PC-3 (cell line): ENCODE measurements around the gene ATXN7L1. TPM values are rescaled to one million over a fixed set of nuclear protein-coding genes. Genes with fewer than 3 reads are reported as not detected.

Experiments used
- ATAC-seq: fragments of 200-7000 bp; cut with Tn5 transposase; 2 replicates; pipeline ENCODE4 v1.9.1; 2020; ENCODE audit warnings: mild to moderate bottlenecking, moderate library complexity
- BruUV-seq: library from RNA; stranded (reverse); fragments of 400-500 nt; replicated peaks from 2 replicates; lab custom pipeline; 2021; lab: Mats Ljungman, UMichigan
- CTCF ChIA-PET: fragments of 300-600 bp; sonication (Branson Sonifier 250); formaldehyde crosslinking; loops from one replicate; lab custom pipeline; 2022; ENCODE audit warnings: antibody characterized with exemption; lab: Charles Lee
- POLR2A ChIA-PET: fragments of 300-600 bp; sonication (Branson Sonifier 250); formaldehyde crosslinking; loops from one replicate; lab custom pipeline; 2022; ENCODE audit warnings: antibody characterized with exemption; ENCODE audit not compliant: unreplicated experiment; lab: Charles Lee
- DNase-seq: peaks from one replicate; pipeline ENCODE4 v3.0.0-alpha.2; 2015
- H2AFZ ChIP-seq: fragments of 300-600 bp; sonication (generic); 2 replicates; pipeline ENCODE4 v1.6.0; 2016; ENCODE audit warnings: antibody characterized with exemption, low read length
- H3F3A ChIP-seq: fragments of 300-600 bp; sonication (generic); one replicate; pipeline ENCODE4 v1.6.0; 2017; ENCODE audit warnings: antibody characterized with exemption, low read length, control low read depth, mild to moderate bottlenecking; ENCODE audit not compliant: unreplicated experiment
- H3K27ac ChIP-seq: fragments of 300-600 bp; sonication (generic); 2 replicates; pipeline ENCODE4 v1.5.1; 2016; ENCODE audit warnings: mild to moderate bottlenecking, low read length
- H3K27me3 ChIP-seq: fragments of 300-600 bp; sonication (generic); 2 replicates; pipeline ENCODE4 v1.6.1; 2016; ENCODE audit warnings: low read length, mixed read lengths
- H3K36me3 ChIP-seq: fragments of 300-600 bp; sonication (generic); 2 replicates; pipeline ENCODE4 v1.6.1; 2016; ENCODE audit warnings: low read depth, mixed run types, low read length, mixed read lengths
- H3K4me1 ChIP-seq: fragments of 300-600 bp; sonication (generic); 2 replicates; pipeline ENCODE4 v1.5.1; 2016; ENCODE audit warnings: low read length; ENCODE audit not compliant: insufficient read depth
- H3K4me2 ChIP-seq: fragments of 300-600 bp; sonication (generic); 2 replicates; pipeline ENCODE4 v1.6.0; 2016; ENCODE audit warnings: low read length
- H3K4me3 ChIP-seq: fragments of 300-600 bp; sonication (generic); 2 replicates; pipeline ENCODE4 v1.5.1; 2016; ENCODE audit warnings: mild to moderate bottlenecking, low read length, mixed read lengths
- H3K79me2 ChIP-seq: fragments of 300-600 bp; sonication (generic); 2 replicates; pipeline ENCODE4 v1.6.1; 2017; ENCODE audit warnings: low read length, mixed read lengths
- H3K9ac ChIP-seq: fragments of 300-600 bp; sonication (generic); 2 replicates; pipeline ENCODE4 v1.6.0; 2016; ENCODE audit warnings: mild to moderate bottlenecking, low read length
- H3K9me2 ChIP-seq: fragments of 300-600 bp; sonication (generic); replicated peaks from 2 replicates; pipeline ENCODE4 v1.6.1; 2016; ENCODE audit warnings: mixed run types, low read length, mixed read lengths
- H3K9me3 ChIP-seq: fragments of 300-600 bp; sonication (generic); 2 replicates; pipeline ENCODE4 v1.6.1; 2016; ENCODE audit warnings: low read length, mixed read lengths
- H4K20me1 ChIP-seq: fragments of 300-600 bp; sonication (generic); 2 replicates; pipeline ENCODE4 v1.6.1; 2016; ENCODE audit warnings: low read length, mixed read lengths
- EZH2 ChIP-seq: fragments of 300-600 bp; sonication (generic); IDR thresholded peaks from one replicate; pipeline ENCODE4 v1.6.1; 2017; ENCODE audit warnings: antibody characterized with exemption, mild to moderate bottlenecking, low read length; ENCODE audit not compliant: unreplicated experiment
- EZH2phosphoT487 ChIP-seq: fragments of 300-600 bp; sonication (generic); IDR thresholded peaks from 2 replicates; pipeline ENCODE4 v1.6.1; 2018; ENCODE audit warnings: mild to moderate bottlenecking, antibody characterized with exemption, low read length, borderline replicate concordance
- intact Hi-C: fragments of 100-400 bp; cut with micrococcal nuclease; formaldehyde crosslinking; loops from 2 replicates; pipeline ENCODE4 v1.9.0; 2023
- total RNA-seq: library from RNA; depleted of rRNA; stranded (reverse); fragments of >200 nt; gene quantifications from 2 replicates; pipeline ENCODE4 v1.2.3, GENCODE V29; 2014
- TF ChIP-seq, protein P1 (sequence below): fragments of 300-600 bp; sonication (generic); conservative IDR thresholded peaks from 2 replicates; pipeline ENCODE4 v1.5.1; 2017; ENCODE audit warnings: antibody characterized with exemption, low read depth, mild to moderate bottlenecking, low read length

ATXN7L1 gene
- total RNA-seq, 1 experiment from 2014 or later: 16.0 TPM

DNA sequence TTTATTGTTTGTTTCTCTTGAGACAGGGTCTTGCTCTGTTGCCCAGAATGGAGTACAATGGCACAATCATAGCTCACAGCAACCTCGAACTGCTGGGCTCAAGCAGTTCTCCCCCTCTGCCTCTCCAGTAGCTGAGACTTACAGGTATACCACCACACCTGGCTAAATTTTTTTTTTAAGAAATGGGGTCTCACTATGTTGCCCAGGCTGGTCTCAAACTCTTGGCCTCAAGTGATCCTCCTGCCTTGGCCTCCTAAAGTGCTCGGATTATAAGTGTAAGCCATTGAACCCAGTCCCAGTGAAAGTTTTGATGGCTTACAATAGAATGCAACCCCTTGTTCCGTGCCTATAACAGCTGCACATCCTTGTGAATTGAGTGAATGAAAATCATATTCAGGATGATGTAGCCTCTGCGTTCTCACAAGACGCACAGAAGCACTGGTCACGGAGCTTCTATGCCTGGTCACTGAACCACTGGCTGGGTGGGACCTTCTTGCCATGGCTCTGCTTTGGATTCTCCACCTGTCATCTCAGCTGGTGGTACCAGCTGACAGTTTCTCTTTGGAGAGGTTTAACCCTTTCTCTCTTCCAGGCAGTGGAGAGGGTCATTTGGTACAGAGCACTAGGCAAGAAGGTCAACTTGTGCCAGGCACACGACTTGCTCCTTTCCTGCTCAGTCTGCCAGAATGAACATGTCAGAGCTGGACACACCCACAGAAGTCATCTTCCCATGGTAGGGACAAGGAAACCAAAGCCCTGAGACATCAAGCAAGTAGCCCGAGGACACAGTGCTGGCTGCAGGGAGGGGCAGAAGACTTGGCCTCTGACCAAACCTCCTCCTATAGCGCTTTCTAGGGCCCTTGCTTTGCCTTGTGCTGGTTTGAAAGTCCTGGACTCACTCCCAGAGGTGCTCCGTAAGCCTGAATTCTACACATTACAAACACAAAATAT, 89.6 kb downstream of the ATXN7L1 start:
- peak; percentile 96 for DNase-seq
- Histone ChIP-seq H3K4me2 (peak overlapping the region; percentile 26), H3K9me3 (no peaks in the 10 kb centered on the region), H3K4me1 (peaks cover 56% of the 10 kb centered on the region), H3K4me3 (no peak overlapping the region), H3K79me2 (no peaks in the 10 kb centered on the region), H3K27ac (peak overlapping the region; percentile 61), H3K9me2 (no peaks in the 10 kb centered on the region), H3K27me3 (no peaks in the 10 kb centered on the region), H2AFZ (no peak overlapping the region), H3F3A (peaks cover 6% of the 10 kb centered on the region), H3K9ac (peak overlapping the region; percentile 26; the same call in 1 of the 2 replicates), H4K20me1 (no peaks in the 10 kb centered on the region), H3K36me3 (no peaks in the 10 kb centered on the region)
- CTCF ChIA-PET: interaction anchor here (0.6 to 1.1 kb wide), 3 partner anchors 9 to 22 kb away, joined by 3 to 5 read pairs (median 4); no protein-coding TSS in a partner anchor
- peak; percentile 72 for ATAC-seq
- TF ChIP-seq EZH2phosphoT487 (peak; percentile 56; the same call in 1 of the 2 replicates), EZH2 (no peak)
- intact Hi-C loops: no loop called here
- no TSS peak for BruUV-seq
- POLR2A ChIA-PET: no interaction called here

DNA sequence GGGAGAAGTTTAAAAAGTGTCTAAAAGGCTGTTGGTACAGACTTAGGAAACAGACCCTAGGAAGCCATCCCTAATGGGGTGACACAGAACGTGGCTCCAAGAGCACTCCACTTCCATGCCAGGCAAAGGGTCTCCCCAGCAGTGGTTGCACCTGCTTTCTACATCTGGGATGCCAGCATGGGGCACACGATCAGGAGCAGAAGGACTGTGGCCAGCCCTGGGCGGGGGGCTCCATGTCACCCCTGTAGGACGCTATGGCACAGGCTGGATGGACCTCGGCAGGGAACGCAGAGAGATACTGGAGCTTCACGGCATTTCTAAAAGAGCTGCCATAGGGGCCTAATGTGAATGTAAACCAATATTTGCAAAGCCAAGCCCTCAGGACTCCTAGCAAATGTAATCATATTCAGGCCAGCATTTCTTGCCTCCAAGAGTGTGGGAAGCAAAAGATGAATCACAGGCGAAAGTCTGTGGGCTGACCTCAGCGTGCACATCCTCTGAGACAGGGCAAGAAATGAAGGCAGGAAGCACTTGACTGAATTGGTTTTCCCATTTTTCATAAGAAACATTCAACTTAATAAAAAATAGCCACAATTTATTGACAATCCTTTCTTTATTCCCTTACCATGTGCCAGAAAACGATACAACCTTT, 93.9 kb downstream of the ATXN7L1 start:
- no peaks in the 10 kb centered on the region for H3K9me3 ChIP-seq
- H4K20me1 ChIP-seq: no peaks in the 10 kb centered on the region
- POLR2A ChIA-PET: no interaction called here
- H3K4me2 ChIP-seq: peak overlapping the region; percentile 67
- TF ChIP-seq EZH2phosphoT487: no peak
- H3K4me1 ChIP-seq: peaks cover 32% of the 10 kb centered on the region
- H3K9me2 ChIP-seq: no peaks in the 10 kb centered on the region
- H3K9ac ChIP-seq: peak overlapping the region; percentile 14; the same call in 1 of the 2 replicates
- no peaks in the 10 kb centered on the region for H3K79me2 ChIP-seq
- intact Hi-C loops: no loop called here
- H3K27ac ChIP-seq: peak overlapping the region; percentile 73
- peak overlapping the region; percentile 42 for H2AFZ ChIP-seq
- peak; percentile 91 for ATAC-seq
- no peaks in the 10 kb centered on the region for H3K27me3 ChIP-seq
- BruUV-seq: no TSS peak
- H3K4me3 ChIP-seq: no peak overlapping the region; the same call in 1 of the 2 replicates
- peaks cover 6% of the 10 kb centered on the region for H3F3A ChIP-seq
- CTCF ChIA-PET: no interaction called here
- no peaks in the 10 kb centered on the region for H3K36me3 ChIP-seq
- peak; percentile 96 for DNase-seq

DNA sequence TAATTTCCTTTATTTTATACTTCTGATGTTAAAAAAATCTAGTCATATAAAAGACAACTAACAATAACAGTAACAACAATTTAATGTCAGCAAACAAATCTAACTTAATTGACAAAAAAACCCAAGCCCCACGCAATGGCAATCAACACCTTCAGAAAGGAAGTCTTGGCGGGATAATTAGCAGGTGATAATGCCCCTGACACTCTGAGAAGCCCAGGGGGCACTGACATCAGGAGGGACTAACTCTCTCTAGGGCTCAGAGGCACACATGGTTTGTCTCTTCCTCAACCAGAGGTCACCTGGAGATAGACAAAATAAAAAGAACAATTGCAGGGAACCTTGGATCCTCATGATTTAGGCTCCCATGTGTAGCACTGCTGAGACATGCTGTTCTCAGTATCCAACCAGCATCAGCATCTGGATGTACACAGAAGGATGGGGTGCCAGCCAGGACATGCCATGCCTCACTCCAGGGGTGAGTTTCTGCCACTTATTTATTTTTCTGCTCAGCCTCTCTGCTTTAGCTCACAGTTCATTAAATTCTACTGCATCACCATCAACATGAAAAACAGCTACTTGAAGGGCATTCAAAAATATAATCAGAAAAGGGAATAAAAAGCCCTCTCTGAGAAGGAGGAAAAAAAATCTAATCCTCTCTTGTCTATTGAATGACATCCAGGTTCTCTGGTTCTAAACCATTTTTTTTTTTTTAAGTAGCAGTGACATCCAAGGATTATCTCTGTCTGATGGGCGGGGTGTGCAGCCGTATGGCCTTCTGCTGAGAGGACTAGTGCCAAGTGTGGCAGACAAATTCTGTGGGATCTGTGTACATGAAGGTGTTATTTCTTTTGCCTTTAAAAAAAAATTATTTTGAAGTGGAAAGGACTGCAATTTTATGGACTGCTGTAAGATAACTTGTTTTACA, 96.3 kb downstream of the ATXN7L1 start:
- ChIA-PET CTCF (no interaction called here), POLR2A (no interaction called here)
- Histone ChIP-seq H3F3A (peaks cover 6% of the 10 kb centered on the region), H4K20me1 (no peaks in the 10 kb centered on the region), H3K9me2 (no peaks in the 10 kb centered on the region), H3K4me2 (no peak overlapping the region), H3K4me1 (peaks cover 45% of the 10 kb centered on the region), H3K4me3 (no peak overlapping the region), H3K9me3 (no peaks in the 10 kb centered on the region), H3K9ac (no peak overlapping the region), H2AFZ (no peak overlapping the region), H3K79me2 (no peaks in the 10 kb centered on the region), H3K27ac (no peak overlapping the region), H3K27me3 (no peaks in the 10 kb centered on the region), H3K36me3 (no peaks in the 10 kb centered on the region)
- TF ChIP-seq EZH2: no peak
- TF ChIP-seq, protein P1, sequence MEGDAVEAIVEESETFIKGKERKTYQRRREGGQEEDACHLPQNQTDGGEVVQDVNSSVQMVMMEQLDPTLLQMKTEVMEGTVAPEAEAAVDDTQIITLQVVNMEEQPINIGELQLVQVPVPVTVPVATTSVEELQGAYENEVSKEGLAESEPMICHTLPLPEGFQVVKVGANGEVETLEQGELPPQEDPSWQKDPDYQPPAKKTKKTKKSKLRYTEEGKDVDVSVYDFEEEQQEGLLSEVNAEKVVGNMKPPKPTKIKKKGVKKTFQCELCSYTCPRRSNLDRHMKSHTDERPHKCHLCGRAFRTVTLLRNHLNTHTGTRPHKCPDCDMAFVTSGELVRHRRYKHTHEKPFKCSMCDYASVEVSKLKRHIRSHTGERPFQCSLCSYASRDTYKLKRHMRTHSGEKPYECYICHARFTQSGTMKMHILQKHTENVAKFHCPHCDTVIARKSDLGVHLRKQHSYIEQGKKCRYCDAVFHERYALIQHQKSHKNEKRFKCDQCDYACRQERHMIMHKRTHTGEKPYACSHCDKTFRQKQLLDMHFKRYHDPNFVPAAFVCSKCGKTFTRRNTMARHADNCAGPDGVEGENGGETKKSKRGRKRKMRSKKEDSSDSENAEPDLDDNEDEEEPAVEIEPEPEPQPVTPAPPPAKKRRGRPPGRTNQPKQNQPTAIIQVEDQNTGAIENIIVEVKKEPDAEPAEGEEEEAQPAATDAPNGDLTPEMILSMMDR: no peak
- no peak for TF ChIP-seq EZH2phosphoT487
- ATAC-seq (no peak), DNase-seq (no peak)
- intact Hi-C loops: no loop called here
- no TSS peak for BruUV-seq
